Measurements from ENCODE around the gene B3GNT9. TPM values are rescaled to one million over a fixed set of nuclear protein-coding genes. Genes with fewer than 3 reads are reported as not detected.

B3GNT9 gene
- total RNA-seq, 1 experiment from 2014 or later: 0.92 TPM

DNA sequence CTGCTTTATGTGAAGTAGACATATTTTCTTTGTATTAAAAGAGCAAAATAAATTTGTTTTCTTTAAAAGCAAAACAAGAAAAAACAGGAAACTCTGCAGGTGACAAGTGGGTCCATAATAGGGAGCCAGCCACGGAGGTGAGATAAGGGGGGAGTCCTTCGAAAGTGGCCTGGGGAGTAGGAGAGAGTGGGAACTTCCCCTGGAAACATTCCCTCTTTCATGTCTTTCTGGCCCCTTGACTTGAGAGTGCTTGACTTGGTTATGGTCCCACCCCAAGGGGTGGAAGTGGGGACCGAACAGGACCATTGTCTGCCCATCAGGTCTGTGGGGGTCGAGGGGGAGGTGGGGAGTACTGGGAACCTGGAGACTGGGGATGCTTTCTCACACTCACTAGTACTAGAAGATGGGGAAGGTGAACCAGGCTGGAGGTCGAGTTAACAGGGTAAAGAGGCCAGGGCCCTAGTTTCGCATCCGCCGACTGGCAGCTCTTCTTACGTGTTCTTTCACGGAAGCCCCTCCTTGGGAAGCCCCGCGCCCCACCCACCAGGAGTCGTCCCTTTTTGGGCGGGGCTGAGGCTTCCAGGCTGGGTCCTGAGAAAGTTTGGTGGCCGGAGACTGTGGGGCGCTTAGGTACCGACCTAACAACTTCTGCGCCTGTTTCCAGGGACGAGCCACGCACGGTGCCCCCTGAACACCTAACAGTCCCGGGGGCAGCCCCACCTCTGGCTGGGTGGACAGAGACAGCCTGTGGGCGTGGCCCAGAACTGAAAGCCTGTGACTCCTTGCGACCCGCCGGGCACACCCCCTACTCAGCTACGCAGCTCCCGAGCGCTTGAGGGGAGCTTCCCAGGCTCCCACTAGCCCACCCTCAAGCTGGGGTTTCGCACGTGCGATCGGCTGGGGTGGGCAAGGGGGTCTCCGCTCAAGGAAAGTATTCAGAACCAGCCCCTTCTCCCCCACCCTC, 8.1 kb upstream of the B3GNT9 start:
- in situ Hi-C loops (cut with HindIII; ENCODE audit: low pct_unique_long_range_greater_than_20kb, low sequenced_read_pairs): no loop called here
- DNase-seq (ENCODE audit: low read depth, low spot score): peak; percentile 59

DNA sequence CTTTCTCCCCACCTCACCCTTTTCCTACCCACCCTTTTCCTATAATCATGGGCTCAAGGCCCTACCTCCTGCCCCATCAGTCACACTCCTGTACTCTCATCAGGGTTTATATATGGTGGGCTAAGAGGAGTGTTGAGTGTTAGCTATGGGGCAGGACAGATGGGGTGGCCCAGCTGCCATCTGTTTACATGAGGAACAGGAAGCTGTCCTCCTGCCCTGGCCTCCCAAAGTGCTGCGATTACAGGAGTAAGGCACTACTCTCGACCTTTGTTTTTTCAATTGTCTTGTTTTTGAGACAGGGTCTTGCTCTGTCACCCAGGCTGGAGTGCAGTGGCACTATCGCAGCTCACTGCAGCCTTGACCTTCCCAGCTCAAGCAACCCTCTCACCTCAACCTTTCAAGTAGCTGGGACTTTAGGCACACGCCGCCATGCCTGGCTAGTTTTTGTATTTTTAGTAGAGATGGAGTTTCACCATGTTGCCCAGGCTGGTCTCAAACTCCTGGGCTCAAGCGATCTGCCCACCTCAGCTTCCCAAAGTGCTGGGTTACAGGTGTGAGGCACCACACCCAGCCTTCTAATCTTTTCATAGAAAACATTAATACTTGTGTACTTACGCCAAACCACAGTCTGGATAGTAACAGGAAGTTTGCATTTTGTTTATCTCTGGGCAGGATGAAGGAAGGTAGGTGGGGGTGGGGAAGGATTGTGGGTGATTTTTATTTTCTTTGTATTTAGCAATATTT, 7.3 kb upstream of the B3GNT9 start:
- DNase-seq (ENCODE audit: low read depth, low spot score): no peak
- in situ Hi-C loops (cut with HindIII; ENCODE audit: low pct_unique_long_range_greater_than_20kb, low sequenced_read_pairs): no loop called here

DNA sequence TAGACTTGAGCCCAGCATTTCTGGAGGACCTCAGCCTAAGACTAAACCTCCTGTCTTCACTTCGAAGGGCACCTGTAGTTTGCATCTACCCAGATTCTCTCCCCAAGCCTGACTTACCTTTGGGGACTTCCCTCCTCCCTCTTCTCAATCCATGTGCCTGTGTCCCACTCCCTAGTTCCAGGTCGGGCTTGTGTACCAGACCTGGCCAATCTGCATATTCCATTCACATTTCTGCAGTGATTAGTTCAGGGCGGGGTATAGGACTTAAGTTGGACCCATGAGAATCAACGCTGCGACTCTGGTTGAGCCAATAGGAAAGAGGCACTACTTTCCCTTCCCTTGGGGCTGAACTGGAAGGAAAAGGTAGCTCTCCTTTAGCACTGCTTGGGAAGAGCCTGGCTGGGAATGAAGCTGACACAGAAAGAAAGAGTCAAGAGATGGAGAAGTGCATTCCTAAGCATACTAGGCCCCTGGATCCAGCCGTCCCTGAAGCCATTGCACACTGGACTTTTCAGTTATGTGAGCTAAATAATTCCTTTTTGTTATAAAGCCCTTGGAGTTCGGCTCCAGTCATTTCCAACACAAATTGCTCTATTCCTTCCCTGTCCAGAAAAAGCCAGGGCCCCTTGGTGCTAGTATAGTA, 6.4 kb upstream of the B3GNT9 start:
- in situ Hi-C loops (cut with HindIII; ENCODE audit: low pct_unique_long_range_greater_than_20kb, low sequenced_read_pairs): no loop called here
- no peak for DNase-seq (ENCODE audit: low read depth, low spot score)

DNA sequence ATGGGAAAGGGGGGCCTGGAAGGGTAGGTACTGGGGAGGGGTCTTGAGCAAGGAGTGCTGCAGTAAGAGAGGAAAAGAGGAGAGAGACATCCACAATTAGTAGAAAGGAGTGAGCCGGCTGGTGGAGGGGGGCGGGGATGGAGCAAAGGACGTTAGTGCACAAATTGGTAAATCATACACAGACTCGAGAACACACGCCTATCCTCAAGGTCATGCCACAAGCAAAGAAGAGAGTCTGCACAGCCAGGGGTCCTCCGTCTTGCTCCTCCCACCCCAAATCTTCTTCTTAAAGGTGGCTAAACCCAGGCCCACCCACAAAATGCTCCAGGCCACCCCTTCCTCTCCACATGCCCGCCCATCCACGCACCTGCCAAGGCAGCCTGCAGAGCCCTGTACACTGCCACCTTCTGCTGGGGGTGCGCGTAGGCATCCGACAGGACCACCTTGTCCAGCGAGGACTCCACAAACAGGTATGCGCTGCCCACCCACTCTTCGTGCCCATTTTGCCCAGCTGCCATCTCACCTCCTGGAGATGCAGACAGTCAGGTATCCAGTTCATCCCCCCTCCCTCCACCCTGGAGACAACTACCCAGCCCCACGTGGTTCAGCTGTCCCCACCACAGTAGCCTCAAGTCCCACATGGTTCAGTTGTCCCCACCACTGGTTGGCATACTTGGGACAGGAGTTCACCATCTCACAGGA, 5.5 kb upstream of the B3GNT9 start:
- in situ Hi-C loops (cut with HindIII; ENCODE audit: low pct_unique_long_range_greater_than_20kb, low sequenced_read_pairs): no loop called here
- DNase-seq (ENCODE audit: low read depth, low spot score): no peak

DNA sequence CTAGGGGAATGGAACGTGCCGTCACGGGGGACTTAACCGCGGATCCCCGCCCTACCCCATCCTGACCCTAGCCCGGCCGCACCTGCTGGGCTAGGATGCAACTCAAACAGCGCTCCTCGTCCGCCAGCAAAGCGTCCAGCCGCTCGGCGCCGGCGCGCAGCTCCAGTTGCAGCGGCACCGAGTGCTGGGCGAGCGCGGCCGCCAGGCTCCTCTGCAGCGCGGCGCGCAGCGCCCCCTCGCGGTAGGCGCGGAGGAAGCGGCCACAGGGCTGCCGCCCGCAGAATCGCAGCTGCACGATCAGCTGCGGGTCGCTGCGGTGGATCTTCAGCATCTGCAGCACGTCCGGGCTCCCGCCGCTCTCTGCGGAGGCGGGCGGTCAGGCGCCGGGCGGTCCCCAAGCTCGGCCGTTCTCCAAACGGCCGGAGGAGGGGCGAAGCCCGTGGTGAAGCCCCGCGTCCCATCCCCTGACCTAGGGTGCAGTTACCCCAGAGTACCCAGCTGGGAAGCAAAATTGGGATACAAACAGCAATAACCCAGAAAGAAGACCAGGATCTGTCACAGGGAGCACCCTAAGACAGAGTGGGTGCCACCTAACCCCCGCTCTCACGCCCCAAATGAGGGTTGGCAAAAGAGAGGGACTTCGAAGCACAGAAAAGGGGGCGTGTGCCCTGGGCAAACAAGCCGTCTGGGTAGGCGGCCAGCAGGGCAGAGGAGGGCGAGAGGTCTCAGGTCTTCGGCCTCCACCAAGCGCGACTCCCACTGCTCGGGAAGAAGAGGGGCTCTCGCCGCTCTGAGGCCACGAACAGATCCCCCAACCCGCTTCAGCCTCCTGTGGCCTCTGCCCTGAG, 4.7 kb upstream of the B3GNT9 start:
- DNase-seq (ENCODE audit: low read depth, low spot score): peak; percentile 47

DNA sequence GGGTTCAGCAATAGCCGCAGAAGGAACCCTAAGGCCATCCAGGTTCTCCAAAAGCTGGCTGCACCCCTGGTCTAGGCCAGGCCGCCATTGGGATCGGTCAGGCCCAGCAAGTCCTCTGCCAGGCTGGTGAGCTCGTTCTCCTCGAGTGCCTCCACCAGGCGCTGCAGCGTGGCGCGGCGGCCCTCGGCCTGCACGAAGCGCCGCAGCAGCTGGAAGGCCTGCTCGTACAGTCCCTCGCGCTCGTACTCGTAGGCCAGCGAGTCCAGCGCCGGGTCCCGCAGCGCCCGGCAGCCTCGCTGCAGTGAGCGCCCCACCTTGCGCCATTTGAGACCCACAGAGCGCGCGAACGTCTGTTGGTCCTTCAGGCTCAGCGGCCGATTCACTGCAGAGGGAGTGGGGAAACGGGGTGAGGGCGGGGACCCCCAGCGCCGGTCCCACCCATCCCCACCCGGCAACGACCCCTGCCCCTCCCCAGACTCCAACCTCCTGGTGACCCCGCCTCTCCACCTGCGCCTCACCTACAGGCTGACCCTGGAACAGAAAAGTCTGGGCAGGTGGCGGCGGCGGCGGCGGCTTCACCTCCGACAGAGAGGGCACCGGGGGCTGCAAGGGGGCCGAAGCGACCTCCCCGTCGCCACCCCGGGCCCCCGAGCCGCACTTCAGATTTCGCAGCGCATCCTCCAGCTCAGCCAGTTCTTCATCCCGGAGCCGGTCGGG, 3.9 kb upstream of the B3GNT9 start:
- DNase-seq (ENCODE audit: low read depth, low spot score): no peak
- in situ Hi-C loops (cut with HindIII; ENCODE audit: low pct_unique_long_range_greater_than_20kb, low sequenced_read_pairs): no loop called here

More for the DNA sequence above, 4.7 kb upstream of the B3GNT9 start:
- in situ Hi-C loops (cut with HindIII; ENCODE audit: low pct_unique_long_range_greater_than_20kb, low sequenced_read_pairs): no loop called here

DNA sequence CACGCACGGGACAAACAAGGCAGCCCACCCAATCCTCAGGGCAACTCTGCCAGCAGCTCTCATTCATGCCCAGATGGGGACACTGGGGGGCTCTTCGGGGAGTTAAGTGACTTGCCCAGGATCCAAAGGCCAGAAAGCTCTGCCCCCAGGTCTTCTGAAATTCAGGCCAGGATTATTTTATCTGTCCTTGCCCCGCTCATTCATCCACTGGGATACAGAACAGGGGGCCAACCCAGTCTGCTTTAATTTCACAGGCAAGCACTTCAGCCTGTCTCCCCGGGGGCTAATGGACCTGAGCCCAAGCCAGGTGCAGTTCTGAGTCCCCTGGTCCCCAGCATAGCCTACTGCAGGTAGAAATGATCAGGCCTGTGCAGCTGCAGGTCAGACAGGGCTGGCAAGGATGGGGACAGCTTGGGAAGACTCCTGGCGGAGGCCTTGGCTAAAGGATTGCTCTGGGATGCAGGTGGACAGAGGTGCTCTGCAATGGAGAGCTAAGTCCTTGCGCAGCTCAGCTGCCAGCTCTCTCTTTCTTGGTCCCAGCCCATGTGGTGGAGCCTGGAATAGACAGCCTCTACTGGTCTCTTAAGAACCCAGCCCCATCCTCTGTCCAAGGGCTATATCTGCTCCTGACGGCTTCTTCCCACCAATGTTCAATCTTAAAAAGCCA, 766 bp upstream of the B3GNT9 start:
- no peak for DNase-seq (ENCODE audit: low read depth, low spot score)
- in situ Hi-C loops (cut with HindIII; ENCODE audit: low pct_unique_long_range_greater_than_20kb, low sequenced_read_pairs): no loop called here

DNA sequence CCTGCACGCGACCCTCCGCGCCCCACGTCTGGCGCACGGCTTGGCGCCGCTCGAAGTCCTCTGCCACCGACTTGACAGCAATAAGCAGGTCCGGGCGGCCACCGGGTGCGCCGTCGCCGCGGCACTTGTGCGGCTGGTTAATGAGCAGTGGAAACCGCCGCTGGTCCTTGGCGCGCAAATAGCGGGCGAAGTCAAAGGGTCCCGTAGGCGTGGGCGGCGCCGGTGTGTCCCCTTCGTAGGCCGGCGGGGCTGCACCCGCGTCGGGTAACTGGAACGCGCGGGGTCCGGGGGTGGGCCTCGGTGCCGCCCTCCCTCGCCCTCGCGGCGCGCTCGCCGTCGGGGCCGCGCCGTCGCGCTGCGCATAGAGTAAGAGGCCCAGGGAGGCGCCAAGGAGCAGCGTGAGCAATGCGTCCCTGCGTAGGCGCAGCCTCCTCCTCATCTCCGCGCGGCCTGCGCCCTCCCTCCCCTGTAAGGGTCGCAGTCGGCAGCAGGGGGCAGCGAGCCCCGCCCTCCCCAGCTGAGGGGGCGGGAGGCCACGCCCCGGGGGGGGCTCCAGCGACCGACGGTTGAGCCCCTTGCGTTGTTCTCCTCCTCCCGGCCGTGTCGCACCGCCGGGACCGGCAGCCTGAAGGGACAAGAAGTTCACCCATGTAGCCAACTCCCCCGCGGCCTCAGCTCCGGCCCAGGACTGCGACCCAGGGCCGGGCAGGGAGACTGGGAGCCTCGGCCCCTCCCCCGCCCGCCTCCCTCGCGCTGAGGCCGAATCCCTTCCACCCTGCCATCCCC, 558 bp downstream of the B3GNT9 start:
- no peak for DNase-seq (ENCODE audit: low read depth, low spot score)
- in situ Hi-C loops (cut with HindIII; ENCODE audit: low pct_unique_long_range_greater_than_20kb, low sequenced_read_pairs): no loop called here

DNA sequence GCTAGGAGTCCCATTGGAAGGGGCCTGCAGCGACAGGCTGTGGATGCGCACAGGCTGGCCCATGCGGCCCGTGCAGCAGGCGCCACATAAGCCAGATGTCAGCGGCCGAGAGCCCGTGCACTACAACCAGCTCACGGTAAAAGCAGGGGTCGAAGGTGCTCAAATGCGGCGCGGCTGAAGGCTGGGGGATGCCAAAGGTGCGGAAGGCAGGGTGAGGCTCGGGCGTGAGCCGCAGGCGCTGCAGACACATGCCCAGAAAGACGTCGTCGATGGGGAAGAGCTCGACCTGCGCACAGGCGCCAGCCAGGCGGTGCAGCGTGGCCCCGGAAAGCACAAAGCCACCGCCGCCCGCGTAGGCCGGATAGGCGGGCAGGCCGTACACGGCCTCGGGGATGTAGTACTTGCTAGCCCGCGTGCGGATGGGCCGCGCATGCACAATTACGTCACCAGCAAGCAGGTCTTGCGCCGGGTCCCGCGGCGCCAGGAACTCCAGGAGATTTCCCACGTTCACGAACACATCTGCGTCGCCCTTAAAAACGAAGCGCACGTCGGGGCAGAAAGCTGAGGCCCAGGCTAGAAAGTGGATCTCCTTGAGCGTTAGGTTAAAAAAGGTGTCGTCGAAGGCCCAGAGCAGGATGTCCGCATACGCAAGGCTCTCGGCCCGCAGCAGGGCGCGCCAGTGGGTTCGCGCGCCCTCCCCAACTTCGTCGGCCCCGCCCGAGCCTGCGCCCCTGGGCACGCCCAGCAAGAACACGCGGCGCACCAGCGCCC, 1.3 kb downstream of the B3GNT9 start:
- in situ Hi-C loops (cut with HindIII; ENCODE audit: low pct_unique_long_range_greater_than_20kb, low sequenced_read_pairs): no loop called here
- DNase-seq (ENCODE audit: low read depth, low spot score): no peak

DNA sequence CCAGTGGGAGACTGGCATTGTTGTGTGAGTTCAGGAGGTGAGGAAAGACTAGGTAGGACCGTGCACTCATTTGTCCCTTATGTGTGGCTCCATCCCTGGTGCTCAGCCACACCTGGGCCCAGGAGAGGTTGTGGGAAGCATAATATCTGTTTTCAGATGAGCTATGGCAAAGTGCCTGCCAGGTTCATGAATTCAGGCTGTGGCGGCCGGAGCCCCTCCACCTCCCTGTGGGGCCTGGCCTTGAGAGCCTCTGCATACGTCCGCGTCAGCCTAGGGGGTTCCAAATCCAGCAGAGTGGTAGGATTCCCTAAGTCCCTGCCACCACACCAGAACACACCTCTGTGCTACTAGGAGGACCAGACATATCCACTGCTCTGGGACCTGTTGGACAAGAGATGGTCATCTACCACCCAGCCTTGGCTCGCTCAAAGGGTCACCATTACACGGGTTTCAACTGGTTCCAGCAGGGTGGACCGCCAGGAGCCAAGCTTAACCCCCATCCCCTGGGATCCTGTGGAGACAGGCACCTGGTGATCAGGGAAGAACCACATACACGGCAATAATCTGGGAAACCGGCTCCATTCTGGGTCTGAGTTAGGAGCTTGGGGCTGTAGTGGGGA, 2.0 kb downstream of the B3GNT9 start:
- DNase-seq (ENCODE audit: low read depth, low spot score): no peak
- in situ Hi-C loops (cut with HindIII; ENCODE audit: low pct_unique_long_range_greater_than_20kb, low sequenced_read_pairs): no loop called here

DNA sequence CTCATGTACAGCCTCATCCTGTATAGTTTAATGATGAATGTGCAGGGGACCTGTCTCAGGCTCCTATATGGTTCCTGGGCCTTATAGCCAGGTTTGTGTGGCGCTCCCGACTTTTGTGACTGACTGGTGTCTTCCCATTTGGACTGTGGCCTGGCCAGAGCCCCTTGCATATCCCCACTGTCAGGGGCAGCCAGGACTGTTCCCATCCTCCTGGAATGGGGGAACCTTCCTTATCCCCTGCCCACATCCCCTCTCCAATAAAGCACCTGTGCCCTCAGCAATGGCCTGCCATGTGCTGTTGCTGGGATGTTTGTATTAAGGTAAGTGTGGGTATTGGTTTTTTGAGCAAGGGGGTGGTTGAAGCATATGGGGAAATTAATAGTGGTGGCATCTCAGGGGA, 2.6 kb downstream of the B3GNT9 start:
- no peak for DNase-seq (ENCODE audit: low read depth, low spot score)
- in situ Hi-C loops (cut with HindIII; ENCODE audit: low pct_unique_long_range_greater_than_20kb, low sequenced_read_pairs): no loop called here

DNA sequence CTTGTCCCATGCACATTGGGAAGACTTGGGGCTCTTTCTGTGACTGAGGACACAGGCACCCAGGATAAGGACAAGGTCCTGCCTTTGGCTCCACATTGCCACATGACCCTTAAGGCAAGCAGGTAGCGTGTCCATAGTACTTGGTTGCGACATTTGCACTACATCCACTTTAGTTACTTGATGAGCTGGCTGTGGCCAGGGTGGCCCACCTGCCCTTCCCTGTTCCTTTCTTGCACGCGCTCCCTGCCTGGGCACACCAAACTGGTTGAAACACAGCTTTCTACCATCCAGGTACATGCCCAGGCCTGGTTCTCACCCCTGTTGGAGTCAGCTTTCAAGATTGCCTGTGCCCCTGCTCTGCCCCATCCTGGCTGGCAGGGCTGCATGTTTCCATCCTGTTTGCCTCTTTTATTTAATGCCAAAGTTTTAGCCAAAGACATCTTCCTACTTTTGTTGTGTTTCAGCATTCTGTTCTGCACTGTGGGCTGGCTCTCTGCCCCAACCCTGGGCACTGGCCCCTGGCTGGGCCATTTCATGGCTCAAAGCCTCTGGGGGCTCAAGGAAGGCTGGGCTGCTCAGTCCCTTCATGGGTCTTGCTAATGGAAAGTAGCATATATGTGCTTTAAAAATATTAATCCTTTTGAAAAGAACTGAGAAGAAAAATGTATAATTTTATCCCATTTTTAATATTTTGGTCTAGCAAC, 3.2 kb downstream of the B3GNT9 start:
- in situ Hi-C loops (cut with HindIII; ENCODE audit: low pct_unique_long_range_greater_than_20kb, low sequenced_read_pairs): no loop called here

DNA sequence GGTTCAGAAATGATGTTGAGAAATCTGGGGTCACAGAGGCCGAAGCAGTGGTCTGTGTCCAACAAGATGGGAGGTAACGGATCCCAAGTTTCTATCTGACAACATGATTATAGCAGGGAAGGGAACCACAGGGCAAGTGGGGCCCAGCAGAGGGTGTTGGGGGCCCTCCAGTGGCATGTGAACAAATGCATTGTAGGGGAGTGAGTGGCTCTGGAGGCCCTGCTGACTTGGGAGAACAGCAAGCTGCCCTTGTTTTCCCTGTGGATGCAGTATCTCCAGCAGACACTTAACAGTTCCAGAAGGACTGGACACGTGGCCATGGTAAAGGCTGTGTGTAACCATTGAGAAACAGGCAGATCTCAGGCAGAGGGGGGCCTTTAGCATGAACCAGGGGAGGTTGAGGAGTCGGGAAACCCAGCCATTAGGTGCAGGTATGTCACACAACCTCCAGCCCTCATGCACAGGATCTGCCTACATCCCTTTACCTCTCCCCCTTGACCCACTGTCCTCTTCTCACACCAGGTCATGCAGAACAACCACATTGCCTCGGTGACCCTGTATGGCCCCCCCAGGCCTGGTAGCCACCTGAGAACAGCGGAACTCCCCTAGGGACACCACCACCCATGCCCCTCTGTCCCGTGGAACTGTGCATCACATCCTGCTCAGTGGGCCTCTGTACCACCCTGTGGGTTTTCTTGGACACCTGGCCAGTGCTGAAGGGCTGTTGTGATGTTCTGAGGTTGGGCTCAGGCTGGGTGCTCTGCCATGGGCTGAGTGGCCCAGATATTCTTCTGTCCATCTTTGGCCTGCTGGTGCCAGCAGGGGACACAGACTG, 4.1 kb downstream of the B3GNT9 start:
- no peak for DNase-seq (ENCODE audit: low read depth, low spot score)
- in situ Hi-C loops (cut with HindIII; ENCODE audit: low pct_unique_long_range_greater_than_20kb, low sequenced_read_pairs): no loop called here

More for the DNA sequence above, 3.2 kb downstream of the B3GNT9 start:
- DNase-seq (ENCODE audit: low read depth, low spot score): no peak
